ENCODE measurements around the gene CHAF1A.

The CHAF1A gene

GRCh38 chr19:4366666-4367335, 35.6 kb upstream of the CHAF1A start:
- DNase-seq (ENCODE audit: low spot score): no peak

DNA sequence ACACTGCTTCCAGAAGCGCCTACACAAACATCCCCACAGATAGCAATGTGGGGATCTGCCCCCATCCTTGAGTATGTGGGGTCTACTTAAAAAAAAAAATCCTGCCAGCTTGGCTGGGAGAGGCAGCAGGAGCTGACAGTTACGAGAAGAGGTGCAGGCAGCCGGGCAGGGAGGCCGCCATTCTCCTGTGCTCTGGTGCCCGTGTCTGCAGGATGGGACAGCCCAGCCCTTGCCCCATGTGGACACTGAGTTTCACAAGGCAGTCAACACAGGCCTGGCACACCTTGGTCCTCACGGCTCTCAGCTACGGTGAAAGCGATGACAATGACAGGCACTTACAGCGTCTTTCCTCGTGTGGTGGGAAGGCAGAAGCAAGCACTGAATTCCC, 35.1 kb upstream of the CHAF1A start:
- no peak for DNase-seq (ENCODE audit: low spot score)

- no peak for DNase-seq (ENCODE audit: low spot score)
Measured at GRCh38 chr19:4367781-4368127, 34.7 kb upstream of the CHAF1A start.

DNA sequence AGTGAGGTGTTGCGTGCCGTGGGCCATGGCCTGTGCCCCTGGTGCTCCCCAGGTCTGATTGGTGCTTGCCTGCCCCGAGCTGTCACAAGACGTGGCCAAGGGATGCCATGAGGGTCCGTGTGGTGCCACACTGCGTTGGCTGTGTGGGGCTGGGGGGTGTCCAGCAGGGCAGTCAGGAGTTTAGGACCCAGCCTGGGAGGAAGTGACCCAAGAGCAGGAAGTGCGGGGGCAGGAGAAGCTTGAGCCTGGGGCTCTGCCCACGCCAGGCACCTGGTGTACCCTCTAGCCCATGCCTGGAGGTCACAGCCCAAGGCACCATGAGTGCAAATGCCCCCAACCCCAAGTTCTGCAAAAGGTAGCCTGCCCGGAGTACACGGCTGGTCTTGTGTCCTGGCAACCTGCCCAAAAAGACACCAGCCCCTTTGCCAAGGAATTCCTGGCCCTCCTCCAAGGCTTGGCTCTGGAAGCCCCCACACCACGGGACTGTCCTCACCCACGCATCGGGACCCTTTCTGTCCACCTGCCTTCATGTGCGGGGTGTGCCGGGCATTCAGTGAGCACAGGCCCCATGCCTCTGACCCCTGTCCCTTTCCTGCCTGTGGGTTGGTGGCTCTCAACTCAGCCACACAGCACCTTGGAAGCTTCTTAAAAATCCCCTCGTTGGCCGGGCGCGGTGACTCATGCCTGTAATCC, 34.2 kb upstream of the CHAF1A start:
- DNase-seq (ENCODE audit: low spot score): no peak

DNA sequence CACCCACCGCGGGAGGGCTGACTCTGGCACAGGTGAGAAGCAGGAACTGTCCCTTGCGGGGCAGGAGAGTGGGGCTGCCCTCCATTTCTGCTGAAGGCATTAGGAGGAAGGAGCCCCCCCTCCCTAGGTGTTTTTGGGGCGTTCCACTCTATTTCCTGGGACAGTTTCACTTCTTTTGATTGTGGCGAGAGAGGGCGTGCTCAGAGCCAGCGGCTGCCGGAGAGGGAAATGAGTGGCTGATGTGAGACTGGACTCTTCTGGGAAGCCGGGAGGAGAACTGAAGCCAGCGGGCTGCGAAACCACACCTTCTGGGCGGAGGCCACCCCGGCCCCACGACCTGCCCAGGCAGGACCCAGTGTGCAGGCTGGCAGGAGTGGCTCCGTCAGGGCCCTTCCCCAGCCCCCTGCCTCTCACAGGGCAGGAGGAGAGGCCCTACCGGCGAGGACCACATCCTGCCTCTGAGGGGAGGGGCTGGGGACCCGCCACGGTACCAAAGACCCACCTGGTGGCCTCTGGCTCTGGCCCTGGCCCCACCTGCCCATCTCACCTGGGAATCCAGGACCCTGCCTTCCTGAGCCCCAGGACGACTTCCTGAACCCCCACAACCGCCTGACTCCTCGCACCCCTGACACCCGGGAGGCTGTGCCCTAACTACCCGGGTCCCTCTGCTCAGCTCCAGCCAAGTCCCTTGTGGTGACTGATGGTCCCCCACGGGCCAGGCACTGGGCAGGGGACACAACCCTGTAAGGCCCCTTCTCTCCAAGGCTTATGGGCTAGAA, 33.1 kb upstream of the CHAF1A start:
- peak; percentile 55 for DNase-seq (ENCODE audit: low spot score)

- DNase-seq (ENCODE audit: low spot score): peak; percentile 63
Measured at GRCh38 chr19:4369888-4370260, 32.6 kb upstream of the CHAF1A start.

DNA sequence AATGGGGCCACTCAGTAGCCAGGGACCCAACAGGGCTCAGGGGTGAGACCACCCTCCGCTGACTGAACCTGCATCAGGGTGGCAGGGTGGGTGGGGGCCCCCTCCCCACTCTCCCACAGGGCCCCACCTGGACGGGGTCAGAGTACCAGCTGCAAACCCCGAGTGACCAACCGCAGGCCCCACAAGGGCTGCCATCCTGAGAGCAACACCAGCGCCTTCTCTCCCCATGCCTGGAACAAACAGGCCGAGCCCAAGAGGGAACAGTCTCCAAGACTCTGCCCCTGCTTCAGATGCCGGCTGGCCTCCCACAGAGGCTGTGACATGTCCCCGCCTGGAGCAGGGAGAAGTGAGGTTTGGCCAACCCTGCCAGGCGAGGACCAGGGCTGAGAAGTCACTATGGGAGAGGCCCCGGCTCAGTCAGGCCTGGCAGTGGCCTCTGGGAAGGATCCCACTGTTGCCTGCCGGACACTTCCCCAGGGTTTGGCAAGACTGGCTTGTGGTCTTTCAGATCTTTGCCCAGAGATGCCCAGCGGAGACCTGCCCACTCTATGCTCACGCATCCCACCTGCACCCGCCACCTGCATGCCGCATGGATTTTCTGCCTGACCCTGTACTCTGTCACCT, 31.9 kb upstream of the CHAF1A start:
- DNase-seq (ENCODE audit: low spot score): no peak

GRCh38 chr19:4371247-4372164, 30.9 kb upstream of the CHAF1A start:
- no peak for DNase-seq (ENCODE audit: low spot score)

DNA sequence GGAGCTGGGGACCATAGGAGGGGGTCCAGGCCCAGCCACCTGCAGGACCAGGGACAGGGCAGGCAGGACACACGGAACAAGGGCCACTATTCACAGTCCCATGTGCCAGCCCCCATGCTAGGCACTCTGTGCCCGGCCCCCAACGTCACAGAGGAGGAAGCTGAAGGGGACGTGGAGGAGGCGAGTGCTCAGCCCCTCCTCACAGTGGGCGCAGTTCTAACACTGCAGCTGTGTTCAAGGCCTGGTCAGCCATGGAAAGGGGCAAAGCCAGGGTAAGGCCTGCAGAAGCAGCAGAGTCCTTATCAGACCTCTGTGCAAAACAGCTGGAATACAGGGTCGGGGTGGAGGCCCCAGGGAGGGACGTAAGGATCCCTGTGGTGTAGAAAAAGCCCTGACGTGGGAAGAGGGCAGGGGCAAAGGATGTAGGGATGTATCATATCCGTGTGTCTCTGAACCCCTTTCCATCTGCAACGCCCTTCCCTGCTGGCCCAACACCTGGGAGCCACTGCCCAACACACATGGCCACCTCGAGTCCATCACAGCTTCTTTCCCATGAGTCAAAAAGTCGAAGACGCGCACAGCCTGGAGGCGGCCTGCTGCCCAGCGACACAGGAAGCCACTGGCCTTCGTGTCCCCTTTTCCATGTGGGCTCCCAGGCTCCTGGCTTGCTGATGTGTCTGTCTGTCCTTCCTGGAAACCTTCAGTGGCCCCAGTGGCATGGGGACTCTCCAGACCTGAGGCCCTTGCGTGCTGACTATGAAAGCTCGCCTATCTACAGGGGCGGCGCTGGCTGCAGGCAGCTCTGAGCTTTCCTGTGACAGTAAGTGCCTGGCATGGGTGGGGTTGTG, 30.1 kb upstream of the CHAF1A start:
- DNase-seq (ENCODE audit: low spot score): no peak

GRCh38 chr19:4373013-4373367, 29.4 kb upstream of the CHAF1A start:
- DNase-seq (ENCODE audit: low spot score): no peak

- DNase-seq (ENCODE audit: low spot score): no peak
Measured at GRCh38 chr19:4373601-4374497, 28.6 kb upstream of the CHAF1A start.

DNA sequence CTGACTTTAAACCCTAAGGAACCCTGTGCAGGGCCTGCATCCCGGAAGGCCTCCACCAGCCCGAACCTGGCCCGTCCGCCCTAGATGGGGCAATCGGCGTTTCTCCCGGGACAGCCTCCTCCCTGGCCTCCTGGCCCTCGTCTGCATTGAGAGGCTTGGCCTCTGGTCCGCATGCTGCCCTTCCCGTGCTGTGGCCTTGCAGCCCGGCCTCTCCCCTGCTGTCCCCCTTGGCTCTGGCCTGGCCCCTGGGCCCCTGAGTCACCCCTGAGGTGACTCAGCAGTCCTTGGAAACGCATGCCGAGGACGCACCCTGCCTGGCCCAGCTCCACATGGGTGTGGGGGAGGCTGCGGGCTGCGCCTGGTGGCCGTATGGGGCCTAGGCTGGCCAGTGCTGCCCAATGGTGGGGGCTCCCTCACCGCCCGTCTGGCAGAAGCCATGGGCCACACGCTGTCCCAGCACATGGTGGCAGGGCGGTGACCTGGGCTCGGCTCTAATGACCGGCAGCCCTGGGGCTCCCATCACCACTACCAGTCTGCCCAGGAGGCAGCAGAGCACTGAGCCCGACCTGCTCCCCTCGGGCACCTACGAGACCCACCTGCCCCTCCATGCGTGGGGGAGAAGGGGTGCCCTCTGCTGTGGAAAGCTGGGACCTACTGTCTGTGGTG, 27.8 kb upstream of the CHAF1A start:
- no peak for DNase-seq (ENCODE audit: low spot score)

- peak; percentile 68 for DNase-seq (ENCODE audit: low spot score)
Measured at GRCh38 chr19:4375164-4376027, 27.0 kb upstream of the CHAF1A start.

DNA sequence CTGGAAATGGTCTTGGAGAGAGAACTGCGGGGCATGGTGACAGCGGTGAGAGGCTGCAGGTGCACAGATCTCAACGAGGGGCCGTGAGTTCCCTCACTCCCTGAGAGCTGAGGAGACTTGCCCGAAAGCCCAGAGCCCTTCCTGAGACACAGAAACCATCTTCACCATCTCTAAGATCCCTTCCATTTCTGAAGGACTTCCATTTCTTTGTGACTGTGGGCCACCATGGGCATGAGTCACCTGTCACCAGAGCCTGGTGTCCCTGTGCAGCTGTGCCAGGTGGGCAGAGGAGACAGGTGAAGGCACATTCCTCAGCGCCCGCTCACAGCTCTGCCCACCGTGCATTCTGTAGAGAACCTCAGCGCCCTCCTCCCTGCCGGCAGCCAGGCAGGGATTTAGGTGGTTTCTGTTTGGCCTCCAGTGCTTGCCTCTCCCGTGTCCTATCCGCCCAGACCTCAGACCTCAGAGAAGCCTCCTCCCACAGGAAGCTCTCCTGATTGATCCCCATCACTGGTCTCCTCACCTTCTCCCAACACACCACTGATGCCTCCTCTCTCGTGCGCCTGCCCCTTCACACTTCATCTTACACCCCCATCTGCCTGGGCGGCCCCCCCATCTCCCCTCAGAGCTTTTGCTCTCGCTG, 26.3 kb upstream of the CHAF1A start:
- no peak for DNase-seq (ENCODE audit: low spot score)

- no peak for DNase-seq (ENCODE audit: low spot score)
Measured at GRCh38 chr19:4376671-4376990, 25.8 kb upstream of the CHAF1A start.

DNA sequence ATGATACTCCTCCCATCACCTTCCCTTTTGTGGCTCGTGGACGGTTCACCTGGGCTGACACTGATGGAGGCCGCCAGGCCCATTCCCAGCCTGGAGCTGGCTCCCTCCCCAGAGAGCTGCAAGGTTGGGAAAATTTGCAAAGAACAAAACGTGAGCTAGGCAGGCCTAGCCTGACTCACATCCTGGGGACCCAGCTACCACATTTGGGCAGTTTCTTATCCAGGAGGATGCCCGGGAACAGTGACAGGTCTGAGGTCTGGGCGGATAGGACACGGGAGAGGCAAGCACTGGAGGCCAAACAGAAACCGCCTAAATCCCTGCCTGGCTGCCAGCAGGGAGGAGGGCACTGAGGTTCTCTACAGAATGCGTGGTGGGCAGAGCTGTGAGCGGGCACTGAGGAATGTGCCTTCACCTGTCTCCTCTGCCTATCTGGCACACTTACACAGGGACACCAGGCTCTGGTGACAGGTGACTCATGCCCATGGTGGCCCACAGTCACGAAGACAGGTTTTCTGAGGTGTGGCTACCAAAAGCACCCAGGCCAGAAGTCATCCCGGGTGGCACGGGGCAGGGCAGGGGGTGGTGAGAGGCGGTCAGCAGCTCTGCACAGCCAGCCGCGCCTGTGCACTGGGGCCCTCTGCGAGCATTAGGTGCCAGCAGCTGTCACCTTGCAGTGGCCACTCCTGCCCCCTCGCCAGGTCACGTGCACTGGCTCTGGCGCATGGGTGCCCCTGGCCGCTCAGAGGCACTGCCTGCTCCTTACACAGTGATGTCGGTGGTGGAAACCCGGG, 25.3 kb upstream of the CHAF1A start:
- DNase-seq (ENCODE audit: low spot score): no peak

DNA sequence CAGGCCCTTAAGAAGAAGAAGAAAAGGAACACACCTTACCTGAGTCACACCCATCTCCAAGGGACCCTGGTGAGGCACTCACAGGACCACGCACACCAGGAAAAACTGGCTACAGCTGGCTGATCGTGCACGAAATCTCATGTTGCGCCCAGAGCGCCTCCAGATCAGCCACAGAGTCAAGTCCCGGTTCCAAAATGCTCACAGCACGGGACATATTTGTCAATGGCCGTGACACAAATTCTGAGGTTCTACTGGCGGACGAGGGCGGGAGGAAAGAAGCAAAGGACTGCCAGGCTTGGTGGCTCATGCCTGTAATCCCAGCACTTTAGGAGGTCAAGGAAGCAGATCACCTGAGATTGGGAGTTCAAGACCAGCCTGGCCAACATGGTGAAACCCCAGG, 23.6 kb upstream of the CHAF1A start:
- DNase-seq (ENCODE audit: low spot score): no peak

Measured in iPS-NIHi11 (cell line).